GM21526 (cell line): Measurements from ENCODE around the gene SNED1.

Source experiments
- ATAC-seq: cut with Tn5 transposase; IDR thresholded peaks from one replicate; pipeline ENCODE4 v1.9.1; 2021; ENCODE audit warnings: moderate library complexity; ENCODE audit not compliant: unreplicated experiment, low FRiP score

The SNED1 gene

GRCh38 chr2:241003830-241004564, 5.6 kb downstream of the SNED1 start:
- no peak for ATAC-seq

GRCh38 chr2:241005569-241005968, 7.2 kb downstream of the SNED1 start:
- no peak for ATAC-seq

GRCh38 chr2:241006412-241006811, 8.0 kb downstream of the SNED1 start:
- no peak for ATAC-seq

GRCh38 chr2:241007111-241007510, 8.7 kb downstream of the SNED1 start:
- ATAC-seq, result no peak

- ATAC-seq, result no peak
These were observed 9.7 kb downstream of the SNED1 start for GRCh38 chr2:241007880-241008710.

GRCh38 chr2:241008711-241009121, 10.3 kb downstream of the SNED1 start:
- no peak for ATAC-seq

GRCh38 chr2:241009191-241009590, 10.8 kb downstream of the SNED1 start:
- no peak for ATAC-seq

- ATAC-seq, result no peak
These were observed 11.4 kb downstream of the SNED1 start for GRCh38 chr2:241009601-241010530.

- no peak for ATAC-seq
These were observed 12.3 kb downstream of the SNED1 start for GRCh38 chr2:241010531-241011295.

- no peak for ATAC-seq
These were observed 12.8 kb downstream of the SNED1 start for GRCh38 chr2:241011296-241011600.

- no peak for ATAC-seq
These were observed 13.5 kb downstream of the SNED1 start for GRCh38 chr2:241011751-241012510.

- no peak for ATAC-seq
These were observed 15.8 kb downstream of the SNED1 start for GRCh38 chr2:241014224-241014623.

- ATAC-seq, result no peak
These were observed 16.3 kb downstream of the SNED1 start for GRCh38 chr2:241014764-241015163.

- ATAC-seq, result no peak
These were observed 17.0 kb downstream of the SNED1 start for GRCh38 chr2:241015439-241015838.

- ATAC-seq, result no peak
These were observed 19.0 kb downstream of the SNED1 start for GRCh38 chr2:241017228-241017940.

- no peak for ATAC-seq
These were observed 19.9 kb downstream of the SNED1 start for GRCh38 chr2:241018051-241018891.

- ATAC-seq, result no peak
These were observed 21.2 kb downstream of the SNED1 start for GRCh38 chr2:241019441-241020139.
